PC-9 (cell line): ENCODE results near the gene ACAD10.

Experiments used
- CTCF ChIP-seq: fragments of 200-600 bp; sonication (generic); conservative IDR thresholded peaks from 2 replicates; pipeline ENCODE4 v1.6.1; 2017; ENCODE audit warnings: mixed run types, antibody characterized with exemption, mild to moderate bottlenecking, moderate library complexity
- EZH2 ChIP-seq: fragments of 200-600 bp; sonication (generic); IDR thresholded peaks from 2 replicates; pipeline ENCODE4 v1.8.0; 2017; ENCODE audit warnings: antibody characterized with exemption, low read depth

- TF ChIP-seq CTCF (no peak), EZH2 (no peak)
Measured at GRCh38 chr12:111776836-111777344, 91.0 kb downstream of the ACAD10 start.
